Measurements from ENCODE around the gene COG5.

Gene COG5

DNA sequence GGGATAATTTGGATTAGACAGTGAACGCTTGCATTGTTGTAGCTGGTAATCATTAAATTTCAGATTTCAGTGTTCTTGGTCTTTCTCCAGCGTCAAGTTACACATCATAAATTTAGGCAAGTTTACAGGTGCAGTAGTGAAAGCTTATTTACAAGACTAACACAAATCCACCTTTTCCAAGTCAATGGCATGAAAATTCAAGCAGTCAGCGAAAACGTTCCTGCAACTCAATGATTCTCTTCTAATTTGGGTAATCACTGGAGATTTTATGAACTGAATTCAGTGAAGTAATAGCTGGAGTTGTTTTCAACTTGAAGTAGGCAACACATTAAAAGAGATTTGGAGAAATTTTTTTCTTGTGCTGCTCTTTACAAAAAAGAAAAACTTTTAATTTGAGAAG, 34.2 kb upstream of the COG5 start:
- no peak overlapping the region for H3K9ac ChIP-seq (ENCODE audit: low read length)
- no peak overlapping the region for H3K4ac ChIP-seq (ENCODE audit: low read depth, low read length)
- no CpG with 5 or more reads among the region's 4 CpGs for WGBS (ENCODE audit: extremely low coverage, insufficient coverage, insufficient read length)
- H4K91ac ChIP-seq (ENCODE audit: low read depth, low read length), result no peak overlapping the region
- no peak overlapping the region for H3K27ac ChIP-seq (ENCODE audit: low read depth, low read length)
- H3K23ac ChIP-seq (ENCODE audit: low read length), result no peak overlapping the region
- no peak overlapping the region for H2AFZ ChIP-seq (ENCODE audit: insufficient read depth, low read length, poor library complexity)
- H2AK5ac ChIP-seq (ENCODE audit: low read length), result no peak overlapping the region
- H2BK5ac ChIP-seq (ENCODE audit: low read depth, low read length, poor library complexity), result no peak overlapping the region
- H2BK12ac ChIP-seq (ENCODE audit: low read length), result no peak overlapping the region
- H3K4me3 ChIP-seq (ENCODE audit: low read depth, low read length), result no peak overlapping the region
- H3K18ac ChIP-seq (ENCODE audit: low read length), result no peak overlapping the region
- no peak overlapping the region for H3K4me2 ChIP-seq (ENCODE audit: low read length)
- no peak for DNase-seq
- no peak overlapping the region for H4K8ac ChIP-seq (ENCODE audit: low read depth, low read length)
- no peaks in the 10 kb centered on the region for H3K79me1 ChIP-seq (ENCODE audit: low read length)
- H3K9me3 ChIP-seq (ENCODE audit: insufficient read depth, low read depth, low read length), result no peaks in the 10 kb centered on the region
- peaks cover 0 to 4% of the 10 kb centered on the region in 2 experiments for H3K36me3 ChIP-seq (ENCODE audit: control insufficient read depth in 1 of 2, insufficient read depth in 2 of 2, low read length in 2 of 2)
- no peaks in the 10 kb centered on the region for H3K27me3 ChIP-seq (ENCODE audit: insufficient read depth, low read length)
- no peak overlapping the region for H4K12ac ChIP-seq (ENCODE audit: low read depth, low read length)
- H3K14ac ChIP-seq (ENCODE audit: low read length), result no peak overlapping the region
- H3K79me2 ChIP-seq (ENCODE audit: control insufficient read depth, insufficient read depth, low read length, poor library complexity), result no peaks in the 10 kb centered on the region
- no peak overlapping the region for H2BK120ac ChIP-seq (ENCODE audit: insufficient read depth, low read length, poor library complexity)
- no peaks in the 10 kb centered on the region for H3K4me1 ChIP-seq (ENCODE audit: control insufficient read depth in 1 of 2, insufficient read depth in 2 of 2, low read length in 2 of 2)

DNA sequence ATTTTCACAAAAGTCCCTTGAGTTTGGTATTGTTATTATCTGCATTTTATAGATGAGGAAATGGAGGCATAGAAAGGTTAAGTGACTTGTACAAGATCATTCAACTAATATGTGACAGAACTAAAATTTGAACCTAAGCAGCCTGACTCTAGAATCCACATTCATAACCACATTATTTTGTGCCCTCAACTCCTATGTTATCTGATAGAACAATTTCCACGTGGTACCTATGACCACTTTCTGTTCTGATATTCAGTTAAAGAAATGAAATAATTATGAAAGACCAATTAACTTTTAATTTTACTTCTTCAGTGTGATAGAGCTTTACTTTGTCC, 33.8 kb upstream of the COG5 start:
- no peak overlapping the region for H3K4ac ChIP-seq (ENCODE audit: low read depth, low read length)
- no peaks in the 10 kb centered on the region for H3K4me1 ChIP-seq (ENCODE audit: control insufficient read depth in 1 of 2, insufficient read depth in 2 of 2, low read length in 2 of 2)
- H3K36me3 ChIP-seq (ENCODE audit: control insufficient read depth in 1 of 2, insufficient read depth in 2 of 2, low read length in 2 of 2), result peaks cover 0 to 4% of the 10 kb centered on the region in 2 experiments
- no peak for DNase-seq
- H4K8ac ChIP-seq (ENCODE audit: low read depth, low read length), result no peak overlapping the region
- no peak overlapping the region for H3K27ac ChIP-seq (ENCODE audit: low read depth, low read length)
- H3K9ac ChIP-seq (ENCODE audit: low read length), result no peak overlapping the region
- H3K14ac ChIP-seq (ENCODE audit: low read length), result no peak overlapping the region
- no peak overlapping the region for H4K91ac ChIP-seq (ENCODE audit: low read depth, low read length)
- no peak overlapping the region for H3K18ac ChIP-seq (ENCODE audit: low read length)
- H3K4me3 ChIP-seq (ENCODE audit: low read depth, low read length), result no peak overlapping the region
- no peaks in the 10 kb centered on the region for H3K79me1 ChIP-seq (ENCODE audit: low read length)
- no peak overlapping the region for H2BK5ac ChIP-seq (ENCODE audit: low read depth, low read length, poor library complexity)
- no peaks in the 10 kb centered on the region for H3K79me2 ChIP-seq (ENCODE audit: control insufficient read depth, insufficient read depth, low read length, poor library complexity)
- no peak overlapping the region for H2AFZ ChIP-seq (ENCODE audit: insufficient read depth, low read length, poor library complexity)
- H3K23ac ChIP-seq (ENCODE audit: low read length), result no peak overlapping the region
- H3K9me3 ChIP-seq (ENCODE audit: insufficient read depth, low read depth, low read length), result no peaks in the 10 kb centered on the region
- H2BK120ac ChIP-seq (ENCODE audit: insufficient read depth, low read length, poor library complexity), result no peak overlapping the region
- no CpG with 5 or more reads among the region's 1 CpG for WGBS (ENCODE audit: extremely low coverage, insufficient coverage, insufficient read length)
- H2BK12ac ChIP-seq (ENCODE audit: low read length), result no peak overlapping the region
- no peak overlapping the region for H2AK5ac ChIP-seq (ENCODE audit: low read length)
- H4K12ac ChIP-seq (ENCODE audit: low read depth, low read length), result no peak overlapping the region
- no peaks in the 10 kb centered on the region for H3K27me3 ChIP-seq (ENCODE audit: insufficient read depth, low read length)
- H3K4me2 ChIP-seq (ENCODE audit: low read length), result no peak overlapping the region

DNA sequence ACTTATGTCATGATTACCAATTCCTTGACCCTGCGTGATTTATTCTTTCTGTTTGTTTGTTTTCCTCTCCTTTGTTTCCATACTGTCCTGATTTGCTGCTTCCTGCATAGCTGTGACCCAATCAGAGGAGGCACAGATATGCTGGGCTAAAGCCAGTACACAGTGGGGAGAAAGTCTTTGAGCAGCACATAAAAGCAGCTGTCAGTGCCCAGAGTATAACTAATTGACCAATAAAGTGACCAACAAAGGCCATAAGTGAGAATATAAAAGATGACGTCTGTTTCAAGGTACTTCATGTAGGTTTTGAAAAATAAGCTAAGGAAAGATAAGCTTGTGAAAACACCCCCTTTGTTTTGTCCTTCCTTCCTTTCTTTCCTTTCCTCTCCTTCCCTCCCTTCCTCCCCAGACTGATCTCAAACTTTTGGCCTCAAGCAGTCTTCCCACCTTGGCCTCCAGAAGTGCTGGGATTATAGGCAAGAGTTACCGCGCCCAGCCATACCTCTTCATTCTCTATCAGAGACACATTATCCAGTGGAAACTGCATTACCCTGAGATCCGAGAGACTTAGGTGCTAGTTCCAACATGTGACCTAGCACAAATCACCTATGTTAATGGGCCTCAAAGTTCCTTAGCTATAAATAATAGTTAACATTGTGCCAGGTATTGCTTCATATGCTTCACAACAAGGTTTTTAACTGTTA, 33.3 kb upstream of the COG5 start:
- no peak overlapping the region for H3K4ac ChIP-seq (ENCODE audit: low read depth, low read length)
- no peak overlapping the region for H2BK120ac ChIP-seq (ENCODE audit: insufficient read depth, low read length, poor library complexity)
- DNase-seq, result no peak
- H3K79me2 ChIP-seq (ENCODE audit: control insufficient read depth, insufficient read depth, low read length, poor library complexity), result no peaks in the 10 kb centered on the region
- H2BK12ac ChIP-seq (ENCODE audit: low read length), result no peak overlapping the region
- no peaks in the 10 kb centered on the region for H3K79me1 ChIP-seq (ENCODE audit: low read length)
- H2AK5ac ChIP-seq (ENCODE audit: low read length), result no peak overlapping the region
- no peak overlapping the region for H3K4me2 ChIP-seq (ENCODE audit: low read length)
- no peaks in the 10 kb centered on the region for H3K4me1 ChIP-seq (ENCODE audit: control insufficient read depth in 1 of 2, insufficient read depth in 2 of 2, low read length in 2 of 2)
- H3K4me3 ChIP-seq (ENCODE audit: low read depth, low read length), result no peak overlapping the region
- H4K91ac ChIP-seq (ENCODE audit: low read depth, low read length), result no peak overlapping the region
- H3K9ac ChIP-seq (ENCODE audit: low read length), result no peak overlapping the region
- H2AFZ ChIP-seq (ENCODE audit: insufficient read depth, low read length, poor library complexity), result no peak overlapping the region
- H3K14ac ChIP-seq (ENCODE audit: low read length), result no peak overlapping the region
- H3K18ac ChIP-seq (ENCODE audit: low read length), result no peak overlapping the region
- no peak overlapping the region for H2BK5ac ChIP-seq (ENCODE audit: low read depth, low read length, poor library complexity)
- no peaks in the 10 kb centered on the region for H3K27me3 ChIP-seq (ENCODE audit: insufficient read depth, low read length)
- no peaks in the 10 kb centered on the region for H3K9me3 ChIP-seq (ENCODE audit: insufficient read depth, low read depth, low read length)
- H3K27ac ChIP-seq (ENCODE audit: low read depth, low read length), result no peak overlapping the region
- no peak overlapping the region for H3K23ac ChIP-seq (ENCODE audit: low read length)
- no peak overlapping the region for H4K8ac ChIP-seq (ENCODE audit: low read depth, low read length)
- H3K36me3 ChIP-seq (ENCODE audit: control insufficient read depth in 1 of 2, insufficient read depth in 2 of 2, low read length in 2 of 2), result peaks cover 0 to 4% of the 10 kb centered on the region in 2 experiments
- no peak overlapping the region for H4K12ac ChIP-seq (ENCODE audit: low read depth, low read length)
- no CpG with 5 or more reads among the region's 5 CpGs for WGBS (ENCODE audit: extremely low coverage, insufficient coverage, insufficient read length)

DNA sequence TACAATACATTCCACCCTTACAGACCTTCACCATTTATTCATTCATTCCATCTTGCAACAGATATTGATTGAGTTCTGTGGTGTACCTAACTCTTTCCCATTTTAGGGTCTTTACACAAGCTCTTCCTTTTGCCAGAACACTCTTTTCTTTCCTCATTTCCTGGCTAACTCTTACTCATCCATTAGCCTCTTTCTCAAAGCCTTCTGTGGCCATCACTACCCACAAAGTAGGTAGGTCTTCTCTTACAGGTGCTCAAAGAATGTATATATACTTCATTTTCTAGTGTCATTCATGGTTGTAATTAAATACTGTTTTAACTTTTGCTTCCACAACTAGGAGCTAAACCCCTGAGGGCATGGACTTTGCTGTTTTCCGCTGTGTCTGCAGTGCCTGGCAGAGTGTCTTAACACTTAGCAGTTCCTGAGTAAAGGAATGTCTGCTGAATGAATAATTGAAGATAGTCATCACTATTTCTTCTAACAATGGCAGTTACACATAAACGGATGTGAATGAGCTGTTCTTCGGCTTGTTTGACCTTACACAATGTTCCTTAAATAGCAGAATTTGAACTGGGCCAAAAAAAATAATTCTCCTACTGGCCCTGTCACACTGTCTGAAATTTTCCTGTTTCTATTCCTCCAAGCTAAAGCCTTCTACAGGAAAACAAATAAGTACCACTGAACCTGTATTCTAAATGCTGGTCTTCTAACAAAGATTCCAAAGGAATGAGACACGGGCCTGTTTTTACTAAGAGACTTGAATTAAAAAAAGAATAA, 31.4 kb upstream of the COG5 start:
- no peak overlapping the region for H3K4me2 ChIP-seq (ENCODE audit: low read length)
- peak overlapping the region; percentile 72 for H3K27ac ChIP-seq (ENCODE audit: low read depth, low read length)
- H3K14ac ChIP-seq (ENCODE audit: low read length), result no peak overlapping the region
- no peak overlapping the region for H4K8ac ChIP-seq (ENCODE audit: low read depth, low read length)
- no peak overlapping the region for H2BK5ac ChIP-seq (ENCODE audit: low read depth, low read length, poor library complexity)
- no peak overlapping the region for H2BK12ac ChIP-seq (ENCODE audit: low read length)
- no peaks in the 10 kb centered on the region for H3K4me1 ChIP-seq (ENCODE audit: control insufficient read depth in 1 of 2, insufficient read depth in 2 of 2, low read length in 2 of 2)
- no peak overlapping the region for H4K91ac ChIP-seq (ENCODE audit: low read depth, low read length)
- no peak overlapping the region for H3K4ac ChIP-seq (ENCODE audit: low read depth, low read length)
- H3K36me3 ChIP-seq (ENCODE audit: control insufficient read depth in 1 of 2, insufficient read depth in 2 of 2, low read length in 2 of 2), result peaks cover 0 to 4% of the 10 kb centered on the region in 2 experiments
- no peak overlapping the region for H3K9ac ChIP-seq (ENCODE audit: low read length)
- no peak overlapping the region for H4K12ac ChIP-seq (ENCODE audit: low read depth, low read length)
- peak; percentile 83 to 92 for DNase-seq
- no peaks in the 10 kb centered on the region for H3K27me3 ChIP-seq (ENCODE audit: insufficient read depth, low read length)
- WGBS (ENCODE audit: extremely low coverage, insufficient coverage, insufficient read length), result no CpG with 5 or more reads among the region's 4 CpGs
- H2AK5ac ChIP-seq (ENCODE audit: low read length), result no peak overlapping the region
- H3K79me2 ChIP-seq (ENCODE audit: control insufficient read depth, insufficient read depth, low read length, poor library complexity), result no peaks in the 10 kb centered on the region
- no peak overlapping the region for H2AFZ ChIP-seq (ENCODE audit: insufficient read depth, low read length, poor library complexity)
- H3K18ac ChIP-seq (ENCODE audit: low read length), result no peak overlapping the region
- H3K9me3 ChIP-seq (ENCODE audit: insufficient read depth, low read depth, low read length), result no peaks in the 10 kb centered on the region
- no peak overlapping the region for H2BK120ac ChIP-seq (ENCODE audit: insufficient read depth, low read length, poor library complexity)
- no peak overlapping the region for H3K4me3 ChIP-seq (ENCODE audit: low read depth, low read length)
- no peak overlapping the region for H3K23ac ChIP-seq (ENCODE audit: low read length)
- no peaks in the 10 kb centered on the region for H3K79me1 ChIP-seq (ENCODE audit: low read length)
